Cardiac muscle cell (in vitro differentiated cells and primary cell): ENCODE measurements around the gene SLC25A29. TPM values are rescaled to one million over a fixed set of nuclear protein-coding genes. Genes with fewer than 3 reads are reported as not detected.

Source experiments
- DNase-seq, 2 donors: peaks; one replicate each; pipeline versions ENCODE4 v3.0.0 to v3.0.0-alpha.2; 2010 to 2017; ENCODE audit warnings: low read depth in 1 of 2, low spot score in 1 of 2
- H3K27ac ChIP-seq: fragments of 200-600 bp; sonication (generic); 2 replicates; pipeline ENCODE4 v1.5.1; 2016
- H3K27me3 ChIP-seq: fragments of 200-600 bp; sonication (generic); 2 replicates; pipeline ENCODE4 v1.6.0; 2016; ENCODE audit warnings: control low read depth
- H3K36me3 ChIP-seq: fragments of 200-600 bp; sonication (generic); 2 replicates; pipeline ENCODE4 v1.5.1; 2016; ENCODE audit warnings: control low read depth
- H3K4me1 ChIP-seq: fragments of 200-600 bp; sonication (generic); 2 replicates; pipeline ENCODE4 v1.8.1; 2017; ENCODE audit warnings: low read depth, mild to moderate bottlenecking, mixed run types
- H3K4me3 ChIP-seq: fragments of 200-600 bp; sonication (generic); 2 replicates; pipeline ENCODE4 v1.5.1; 2016; ENCODE audit warnings: mild to moderate bottlenecking
- H3K9me3 ChIP-seq: fragments of 200-600 bp; sonication (generic); 2 replicates; pipeline ENCODE4 v1.5.1; 2017; ENCODE audit warnings: low read depth, mild to moderate bottlenecking, control low read depth
- CTCF ChIP-seq: IDR thresholded peaks from 2 replicates; pipeline ENCODE4 v1.5.1; 2012; ENCODE audit warnings: low read depth, mild to moderate bottlenecking, low read length
- polyA plus RNA-seq: library from polyadenylated mRNA; unstranded; fragments of >200 nt; fragmentation: Nextera tagmentation; extraction: Ambion mirVana; gene quantifications from 2 replicates; pipeline ENCODE4 v1.2.1, GENCODE V29; 2016
- total RNA-seq: library from RNA; depleted of rRNA; stranded (reverse); fragments of >200 nt; gene quantifications from 2 replicates; pipeline ENCODE4 v1.2.3, GENCODE V29; 2016

The SLC25A29 gene
- total and polyA plus RNA-seq, 2 experiments from 2014 or later = 49.4 to 125 TPM

GRCh38 chr14:100323942-100324307, 17.7 kb upstream of the SLC25A29 start:
- TF ChIP-seq CTCF = no peak

GRCh38 chr14:100323121-100323941, 17.1 kb upstream of the SLC25A29 start, which contains the start of gene SLC25A47:
TSS of gene SLC25A47 (plus strand) at chr14:100323339. CDS start at chr14:100323415, 76 bp downstream.
- Histone ChIP-seq H3K27me3 (no peaks in the 10 kb centered on the region), H3K36me3 (no peaks in the 10 kb centered on the region), H3K27ac (no peak within 1 kb of the TSS), H3K4me1 (peaks cover 4% of the 10 kb centered on the region), H3K9me3 (no peaks in the 10 kb centered on the region), H3K4me3 (no peak within 1 kb of the TSS)
- no peak for DNase-seq
- TF ChIP-seq CTCF = no peak

More at GRCh38 chr14:100323942-100324307, 17.7 kb upstream of the SLC25A29 start:
- no peaks in the 10 kb centered on the region for H3K9me3 ChIP-seq
- H3K36me3 ChIP-seq = no peaks in the 10 kb centered on the region
- H3K4me1 ChIP-seq = peaks cover 4% of the 10 kb centered on the region
- H3K27ac ChIP-seq = no peak overlapping the region
- DNase-seq = no peak
- H3K27me3 ChIP-seq = no peaks in the 10 kb centered on the region
- no peak overlapping the region for H3K4me3 ChIP-seq

- Histone ChIP-seq H3K4me1 (peaks cover 9% of the 10 kb centered on the region), H3K9me3 (no peaks in the 10 kb centered on the region), H3K27me3 (no peaks in the 10 kb centered on the region), H3K4me3 (no peak overlapping the region), H3K27ac (no peak overlapping the region), H3K36me3 (no peaks in the 10 kb centered on the region)
- TF ChIP-seq CTCF = no peak
- DNase-seq = no peak
These were observed 16.1 kb upstream of the SLC25A29 start for GRCh38 chr14:100322138-100322957.

- no peak for TF ChIP-seq CTCF
- Histone ChIP-seq H3K4me1 (peaks cover 9% of the 10 kb centered on the region), H3K27ac (no peak overlapping the region), H3K9me3 (no peaks in the 10 kb centered on the region), H3K27me3 (no peaks in the 10 kb centered on the region), H3K36me3 (no peaks in the 10 kb centered on the region), H3K4me3 (no peak overlapping the region)
- DNase-seq = no peak
These were observed 15.4 kb upstream of the SLC25A29 start for GRCh38 chr14:100321473-100322137.

GRCh38 chr14:100320157-100320856, 14.1 kb upstream of the SLC25A29 start:
- Histone ChIP-seq H3K4me1 (peaks cover 9% of the 10 kb centered on the region), H3K36me3 (no peaks in the 10 kb centered on the region), H3K27me3 (no peaks in the 10 kb centered on the region), H3K27ac (no peak overlapping the region), H3K4me3 (no peak overlapping the region), H3K9me3 (no peaks in the 10 kb centered on the region)
- no peak for TF ChIP-seq CTCF
- no peak for DNase-seq
